ENCODE results near the gene JAZF1.

The JAZF1 gene

GRCh38 chr7:27999829-28000228 is 180.8 kb downstream of the JAZF1 start:
- DNase-seq: no peak

DNA sequence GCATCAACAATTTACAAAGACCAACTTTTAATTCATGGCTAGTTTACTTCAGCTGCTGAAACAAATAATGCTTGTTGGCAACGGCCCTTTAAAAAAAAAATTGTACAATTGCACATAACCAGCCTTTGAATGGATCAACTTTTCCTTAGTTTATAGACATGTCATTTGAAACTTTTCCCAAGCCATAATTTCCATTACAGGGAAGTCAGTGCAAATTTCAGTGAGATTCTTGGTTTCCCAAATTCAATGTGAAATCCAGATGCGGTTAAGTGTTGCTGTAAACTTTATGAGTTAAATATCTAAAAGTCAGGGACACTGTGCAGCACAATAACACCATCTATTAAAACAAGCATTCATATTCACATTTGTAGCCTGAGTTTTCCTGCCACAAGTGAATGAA is 182.2 kb downstream of the JAZF1 start:
- DNase-seq: no peak

- DNase-seq: no peak
These were observed 183.3 kb downstream of the JAZF1 start for GRCh38 chr7:27997188-27997707.

- no peak for DNase-seq
These were observed 184.5 kb downstream of the JAZF1 start for GRCh38 chr7:27996141-27996540.

DNA sequence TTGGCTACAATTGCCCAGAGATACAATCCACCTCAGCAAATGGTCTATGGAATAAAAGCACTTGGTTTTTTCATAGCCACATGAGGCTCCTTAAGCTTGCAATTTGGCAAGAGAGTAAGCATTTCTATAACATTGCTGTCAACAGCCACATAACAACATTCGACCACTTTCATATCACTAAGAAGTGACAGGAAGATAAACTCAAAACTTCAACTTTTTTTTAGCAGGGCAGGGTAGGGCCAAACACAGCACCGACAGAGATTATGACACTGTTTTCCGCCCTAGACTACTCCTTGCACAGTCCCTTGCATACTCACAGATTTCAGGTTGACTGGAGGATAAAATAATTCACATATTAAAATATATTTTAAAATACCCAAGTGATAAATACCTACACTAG is 185.4 kb downstream of the JAZF1 start:
- no peak for DNase-seq

GRCh38 chr7:27994639-27995038 is 186.0 kb downstream of the JAZF1 start:
- DNase-seq: no peak

DNA sequence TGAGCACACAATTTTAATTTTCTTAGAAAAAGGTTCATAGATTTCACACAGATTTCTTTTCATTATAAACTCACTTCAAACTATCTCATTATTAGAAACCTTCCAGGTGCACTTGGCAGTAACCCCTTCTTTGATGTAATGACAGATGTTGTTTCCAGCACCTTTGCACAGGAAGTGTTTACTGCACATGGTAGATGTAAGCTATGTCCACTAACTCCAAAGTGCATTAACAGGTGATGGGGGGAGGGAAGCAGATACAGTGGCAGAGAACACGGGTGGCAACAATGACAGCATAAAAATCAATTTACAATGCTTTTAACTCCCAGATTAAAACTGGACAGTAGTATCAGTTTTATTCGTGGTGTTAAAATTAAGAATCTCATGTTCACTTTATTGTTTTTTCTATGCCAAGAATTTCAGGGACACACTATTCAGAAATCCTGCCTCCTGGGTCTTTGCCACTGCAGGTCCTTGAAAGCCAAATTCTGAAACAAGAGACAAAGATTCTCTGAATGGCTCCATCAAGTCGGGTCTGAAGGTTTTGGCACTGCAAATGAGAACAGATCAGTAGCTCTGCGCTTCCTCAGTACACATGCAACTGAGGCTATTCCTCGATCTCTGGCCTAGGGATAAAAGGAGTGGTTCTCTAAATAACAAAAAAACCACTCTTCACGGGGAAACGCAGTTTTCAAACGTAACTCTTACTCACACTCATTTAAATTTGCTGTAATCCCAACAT is 187.7 kb downstream of the JAZF1 start:
- DNase-seq: no peak

DNA sequence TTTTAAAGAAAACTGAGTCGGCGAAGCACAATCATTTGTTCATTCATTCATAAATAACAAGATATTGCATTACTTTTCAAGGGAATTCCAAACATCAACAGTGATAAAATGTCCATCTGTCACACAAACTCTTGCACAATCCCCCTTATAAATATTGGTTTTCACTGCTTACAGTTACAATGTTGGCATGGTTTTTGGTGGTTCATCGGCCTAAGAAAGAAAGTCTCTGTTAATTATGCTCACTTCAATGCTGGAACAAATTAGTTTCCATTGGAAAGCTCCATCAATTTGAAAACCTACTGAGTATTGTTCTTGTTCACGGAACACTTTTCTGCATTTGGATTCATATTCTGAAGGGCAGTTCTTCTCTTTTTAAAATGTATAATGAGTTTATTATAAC is 188.5 kb downstream of the JAZF1 start:
- no peak for DNase-seq

DNA sequence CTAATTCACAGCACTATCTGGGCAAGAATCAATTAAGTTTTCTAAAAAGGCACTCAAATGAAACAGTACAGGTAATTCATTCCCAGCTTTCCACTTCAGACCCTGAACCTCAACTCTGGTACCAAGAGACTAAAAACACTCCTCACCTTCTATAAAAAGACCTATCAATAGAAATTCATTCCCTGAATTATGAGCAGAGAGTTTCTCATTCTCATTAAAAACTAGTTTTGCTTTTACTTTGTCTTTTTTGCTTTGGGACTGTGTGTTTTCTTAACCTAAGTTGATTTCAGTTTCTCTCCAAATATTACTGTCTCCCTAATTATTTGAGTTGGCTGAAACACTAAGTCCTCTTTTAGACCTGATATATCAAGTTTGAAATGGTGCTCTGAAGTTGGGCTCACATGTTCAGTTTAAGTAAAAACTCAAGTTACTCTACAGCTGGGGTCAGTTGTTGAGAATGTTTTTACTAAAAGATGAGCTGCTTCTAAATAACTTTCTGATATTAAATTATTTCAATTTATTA is 189.5 kb downstream of the JAZF1 start:
- no peak for DNase-seq

GRCh38 chr7:27976531-27976930 is 204.1 kb downstream of the JAZF1 start:
- DNase-seq: no peak

DNA sequence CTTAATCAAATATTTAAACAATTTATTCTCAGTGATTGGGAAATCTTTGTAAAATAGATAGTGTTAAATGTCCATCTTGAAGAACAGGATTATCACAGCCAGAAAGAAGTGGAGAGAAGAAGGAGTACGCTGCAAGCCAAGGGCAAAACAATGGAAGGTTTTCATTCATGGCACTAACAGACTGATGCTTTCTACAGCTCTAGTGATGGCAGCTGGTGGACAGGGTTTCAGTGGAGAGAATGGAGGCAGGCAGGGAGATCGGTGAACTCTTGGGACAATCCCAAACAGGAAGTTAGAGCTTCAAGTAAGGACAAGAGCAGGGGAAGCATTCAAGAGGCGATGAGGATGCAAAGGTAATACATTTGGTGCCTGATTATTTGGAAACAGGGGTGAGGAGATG is 207.0 kb downstream of the JAZF1 start:
- DNase-seq: no peak

GRCh38 chr7:27972276-27972675 is 208.3 kb downstream of the JAZF1 start:
- no peak for DNase-seq

- no peak for DNase-seq
These were observed 209.3 kb downstream of the JAZF1 start for GRCh38 chr7:27971171-27971812.

GRCh38 chr7:27970350-27970749 is 210.2 kb downstream of the JAZF1 start:
- no peak for DNase-seq

DNA sequence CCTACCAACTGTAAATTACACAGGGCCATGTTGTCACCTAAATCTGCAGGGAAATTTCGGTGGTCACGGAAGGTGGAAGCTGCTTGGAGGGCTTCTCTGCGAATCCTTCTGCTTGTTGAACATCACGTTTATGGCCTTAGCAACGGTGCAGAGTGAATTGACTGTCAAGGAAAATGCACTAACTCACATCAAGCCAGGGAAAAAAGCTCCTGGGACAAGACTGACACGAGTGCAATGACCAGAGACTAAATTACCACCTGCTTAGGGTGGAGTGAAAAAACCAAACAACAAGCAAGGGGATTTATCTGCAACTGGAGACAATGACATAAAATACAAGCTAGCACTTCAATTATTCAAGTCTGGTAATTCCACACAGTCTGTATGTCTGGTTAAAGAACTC is 211.2 kb downstream of the JAZF1 start:
- no peak for DNase-seq

GRCh38 chr7:27967639-27968038 is 213.0 kb downstream of the JAZF1 start:
- no peak for DNase-seq

GRCh38 chr7:27966219-27966780 is 214.3 kb downstream of the JAZF1 start:
- DNase-seq: no peak

- DNase-seq: no peak
These were observed 214.9 kb downstream of the JAZF1 start for GRCh38 chr7:27965650-27966049.

DNA sequence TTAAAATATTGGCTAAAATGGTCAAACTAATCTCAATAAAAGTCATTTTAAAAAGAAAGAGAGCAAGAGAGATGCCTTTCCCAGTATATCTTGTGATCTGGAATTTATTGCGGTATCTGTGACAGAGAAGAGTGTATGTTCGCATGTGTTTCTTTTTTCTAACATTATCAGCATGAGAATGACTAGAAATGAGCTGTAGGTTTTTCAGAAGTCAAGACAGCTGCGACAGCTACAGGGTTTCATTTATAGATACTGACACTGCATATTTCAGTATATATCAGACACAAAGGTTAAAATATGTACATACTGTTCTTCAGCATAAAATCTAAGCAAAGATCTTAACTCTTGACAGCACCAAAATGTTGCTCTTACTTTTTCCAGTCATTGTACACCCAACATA is 215.8 kb downstream of the JAZF1 start:
- no peak for DNase-seq

- no peak for DNase-seq
These were observed 217.5 kb downstream of the JAZF1 start for GRCh38 chr7:27963056-27963455.

GRCh38 chr7:27962273-27962672 is 218.3 kb downstream of the JAZF1 start:
- no peak for DNase-seq

- no peak for DNase-seq
These were observed 219.3 kb downstream of the JAZF1 start for GRCh38 chr7:27961255-27961654.

DNA sequence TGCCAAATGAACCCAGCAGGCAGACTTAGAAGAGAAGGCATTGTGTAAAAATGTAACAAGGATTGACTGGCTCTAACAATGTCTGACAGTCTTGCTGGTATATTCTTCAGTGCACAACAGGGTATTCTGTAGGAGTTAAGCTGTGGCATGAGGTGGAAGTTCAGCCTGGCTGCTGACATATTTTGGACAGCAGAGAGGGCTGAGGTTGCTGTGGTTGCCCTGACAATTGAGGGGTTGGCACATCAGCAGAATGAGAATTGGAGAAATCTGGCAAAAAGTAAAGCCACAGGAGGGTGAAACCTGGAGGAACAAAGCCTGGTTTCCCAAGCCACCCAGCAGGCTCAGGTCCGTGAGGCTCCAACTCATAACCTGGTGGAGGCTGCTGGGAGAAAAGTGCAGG is 220.2 kb downstream of the JAZF1 start:
- no peak for DNase-seq

- DNase-seq: no peak
These were observed 221.6 kb downstream of the JAZF1 start for GRCh38 chr7:27958933-27959548.
